CD4-positive, alpha-beta memory T cell (primary cell): ENCODE results near the gene KCNS1. TPM values are rescaled to one million over a fixed set of nuclear protein-coding genes. Genes with fewer than 3 reads are reported as not detected.

Experiments
- CTCF ChIA-PET: fragments of 350-600 bp; sonication (Branson Sonifier 250); formaldehyde crosslinking; loops from one replicate; lab custom pipeline; 2021; ENCODE audit warnings: inconsistent platforms; ENCODE audit not compliant: partially characterized antibody; lab: Charles Lee
- POLR2A ChIA-PET: fragments of 350-600 bp; sonication (Branson Sonifier 250); formaldehyde crosslinking; loops from one replicate; lab custom pipeline; 2021; ENCODE audit not compliant: partially characterized antibody; lab: Charles Lee
- DNase-seq, 5 donors: peaks; one replicate each; pipeline versions ENCODE4 v3.0.0 to v3.0.0-alpha.2; 2020 to 2022; ENCODE audit warnings: mixed read lengths in 1 of 5
- H3K27ac ChIP-seq: one replicate; pipeline ENCODE4 v1.7.0; 2013; ENCODE audit warnings: low read depth, low read length
- H3K27me3 ChIP-seq: 2 replicates; pipeline ENCODE4 v1.7.0; 2013; ENCODE audit warnings: mild to moderate bottlenecking, low read length, moderate library complexity; ENCODE audit not compliant: insufficient read depth
- H3K36me3 ChIP-seq: 2 replicates; pipeline ENCODE4 v1.7.0; 2013; ENCODE audit warnings: mild to moderate bottlenecking, low read length, moderate library complexity; ENCODE audit not compliant: insufficient read depth
- H3K4me1 ChIP-seq: 2 replicates; pipeline ENCODE4 v1.7.0; 2013; ENCODE audit warnings: mild to moderate bottlenecking, low read length, moderate library complexity; ENCODE audit not compliant: insufficient read depth
- H3K4me3 ChIP-seq, 2 donors: one replicate each; pipeline ENCODE4 v1.7.0; 2013; ENCODE audit warnings: low read length in 2 of 2, mild to moderate bottlenecking in 1 of 2
- H3K9me3 ChIP-seq, 2 donors: one replicate each; pipeline ENCODE4 v1.7.0; 2013; ENCODE audit warnings: low read length in 2 of 2, control low read depth in 1 of 2; ENCODE audit not compliant: control insufficient read depth in 1 of 2
- H3K27ac Mint-ChIP-seq, 7 donors: one replicate each; pipeline ENCODE4 v1.8.0; 2020 to 2021; ENCODE audit warnings: mixed read lengths in 7 of 7, mild to moderate bottlenecking in 6 of 7, inconsistent platforms in 3 of 7, moderate library complexity in 3 of 7
- H3K27me3 Mint-ChIP-seq, 2 donors: one replicate each; pipeline ENCODE4 v1.8.0; 2020 to 2021; ENCODE audit warnings: mixed read lengths in 2 of 2
- H3K36me3 Mint-ChIP-seq, 2 donors: one replicate each; pipeline ENCODE4 v1.8.0; 2020 to 2021; ENCODE audit warnings: mixed read lengths in 2 of 2, inconsistent platforms in 1 of 2, mild to moderate bottlenecking in 1 of 2
- H3K4me1 Mint-ChIP-seq, 4 donors: one replicate each; pipeline ENCODE4 v1.8.0; 2020 to 2021; ENCODE audit warnings: mixed read lengths in 4 of 4, mild to moderate bottlenecking in 1 of 4
- H3K4me3 Mint-ChIP-seq, 8 donors: one replicate each; pipeline ENCODE4 v1.8.0; 2020 to 2021; ENCODE audit warnings: mixed read lengths in 8 of 8, mild to moderate bottlenecking in 7 of 8, moderate library complexity in 6 of 8, inconsistent platforms in 3 of 8
- H3K9me3 Mint-ChIP-seq, 8 donors: one replicate each; pipeline ENCODE4 v1.8.0; 2020 to 2021; ENCODE audit warnings: mixed read lengths in 8 of 8, mild to moderate bottlenecking in 5 of 8, inconsistent platforms in 3 of 8, moderate library complexity in 1 of 8
- intact Hi-C: fragments of 100-400 bp; cut with micrococcal nuclease; formaldehyde crosslinking; loops from one replicate; pipeline ENCODE4 v1.15.1; 2023
- polyA plus RNA-seq, 2 donors: library from polyadenylated mRNA; unstranded; fragments of 300-500 nt; fragmentation: Illumina TruSeq; gene quantifications; one replicate each; pipeline ENCODE4 v1.2.3, GENCODE V29; 2021
- total RNA-seq, 2 experiments: library from RNA; stranded (reverse); gene quantifications; one replicate each; pipeline ENCODE4 v1.2.3, GENCODE V29; 2021

The KCNS1 gene
- total and polyA plus RNA-seq, 4 experiments from 2014 or later = 0.09 to 0.16 TPM; not detected in 2

DNA sequence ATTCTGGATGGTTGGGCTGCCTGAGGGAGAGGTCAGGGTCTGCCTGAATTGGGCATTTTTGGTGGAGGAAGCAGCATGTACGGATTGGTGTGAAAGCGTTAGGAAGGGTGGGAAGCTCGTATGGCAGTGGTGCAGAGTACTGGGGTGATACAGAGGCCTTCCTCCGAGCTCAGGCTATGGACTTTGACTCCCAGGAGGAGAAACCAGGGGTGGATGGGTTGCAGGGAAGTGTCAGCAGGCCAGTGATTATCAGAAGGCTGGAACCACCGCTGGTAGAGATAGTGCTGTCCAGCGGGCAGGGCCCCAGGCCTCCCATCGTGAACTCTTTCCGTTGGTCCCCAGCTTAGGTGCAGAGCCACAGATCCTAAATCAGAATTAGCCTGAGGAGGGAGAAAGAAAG lies 8.7 kb upstream of the KCNS1 start:
- intact Hi-C loops = no loop called here
- Mint-ChIP-seq H3K36me3 (no peaks in the 10 kb centered on the region), H3K4me1 (peaks cover 0 to 2% (median under 1%) of the 10 kb centered on the region in 4 donors), H3K4me3 (no peak overlapping the region), H3K27ac (no peak overlapping the region), H3K27me3 (peaks cover 0 to 6% of the 10 kb centered on the region in 2 donors), H3K9me3 (no peaks in the 10 kb centered on the region)
- Histone ChIP-seq H3K27me3 (no peaks in the 10 kb centered on the region), H3K4me3 (no peak overlapping the region), H3K9me3 (no peaks in the 10 kb centered on the region), H3K27ac (no peak overlapping the region), H3K36me3 (no peaks in the 10 kb centered on the region), H3K4me1 (no peaks in the 10 kb centered on the region)
- ChIA-PET POLR2A (no interaction called here), CTCF (interaction anchor here (2.0 to 5.8 kb wide), 2 partner anchors 14 to 65 kb away, joined by 6 to 32 read pairs; no protein-coding TSS in a partner anchor)
- DNase-seq = no peak

DNA sequence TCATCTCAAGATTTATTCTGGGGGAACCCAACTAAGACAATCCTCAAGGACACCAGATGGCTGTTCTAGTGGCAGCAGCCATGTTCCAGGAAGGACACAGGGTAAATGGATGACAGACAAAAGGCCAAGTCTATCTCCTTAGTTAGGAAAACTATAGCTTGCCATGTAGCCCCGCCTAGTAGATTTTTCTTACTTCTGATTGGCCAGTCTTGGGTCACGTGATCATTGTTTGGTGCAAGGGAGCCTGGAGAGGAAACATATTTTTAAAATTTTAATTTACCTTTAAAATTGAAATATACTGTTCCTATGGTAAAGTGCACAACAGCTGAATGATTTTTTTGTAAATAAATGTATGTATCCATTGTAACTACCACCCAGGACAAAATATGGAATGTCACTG lies 4.4 kb upstream of the KCNS1 start:
- ChIA-PET CTCF (interaction anchor here (0.6 to 4.4 kb wide), 3 partner anchors 10 to 666 kb away, joined by 3 to 31 read pairs (median 3); no protein-coding TSS in a partner anchor), POLR2A (no interaction called here)
- Histone ChIP-seq H3K9me3 (no peaks in the 10 kb centered on the region), H3K27me3 (peaks cover 13% of the 10 kb centered on the region), H3K36me3 (no peaks in the 10 kb centered on the region), H3K27ac (no peak overlapping the region), H3K4me3 (no peak overlapping the region), H3K4me1 (no peaks in the 10 kb centered on the region)
- Mint-ChIP-seq H3K9me3 (no peaks in the 10 kb centered on the region), H3K27me3 (peaks cover 11 to 17% of the 10 kb centered on the region in 2 donors), H3K27ac (no peak overlapping the region), H3K4me1 (peaks cover 0 to 3% (median 1%) of the 10 kb centered on the region in 4 donors), H3K4me3 (no peak overlapping the region), H3K36me3 (no peaks in the 10 kb centered on the region)
- DNase-seq = no peak
- intact Hi-C loops = no loop called here

DNA sequence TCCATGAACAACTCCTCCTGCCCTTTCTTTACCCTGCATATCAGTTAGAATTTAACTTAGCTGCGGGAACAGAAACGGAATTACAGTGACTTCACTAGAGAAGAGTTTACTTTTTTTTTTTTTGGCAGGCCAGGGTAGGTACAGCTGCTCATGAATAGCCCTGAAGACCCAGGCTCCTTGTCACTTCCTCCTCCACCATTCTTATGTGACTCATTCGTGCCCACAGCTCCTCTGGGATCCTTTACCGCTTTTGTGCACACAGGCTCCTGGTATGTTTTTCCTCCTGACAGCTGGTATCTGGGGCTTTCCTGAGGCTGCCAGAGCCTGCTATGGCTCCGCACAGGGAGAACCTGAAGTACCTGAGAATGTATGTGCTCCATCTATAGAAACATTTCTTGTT lies 3.9 kb upstream of the KCNS1 start:
- H3K36me3 Mint-ChIP-seq = no peaks in the 10 kb centered on the region
- Histone ChIP-seq H3K4me1 (no peaks in the 10 kb centered on the region), H3K27me3 (peaks cover 18% of the 10 kb centered on the region), H3K9me3 (no peaks in the 10 kb centered on the region), H3K27ac (no peak overlapping the region), H3K4me3 (no peak overlapping the region), H3K36me3 (no peaks in the 10 kb centered on the region)
- H3K27ac Mint-ChIP-seq = no peak overlapping the region
- no peaks in the 10 kb centered on the region for H3K9me3 Mint-ChIP-seq
- no peak overlapping the region for H3K4me3 Mint-ChIP-seq
- ChIA-PET CTCF (interaction anchor here (4.4 kb wide), 1 partner anchor 10 kb away, joined by 31 read pairs; no protein-coding TSS in a partner anchor), POLR2A (no interaction called here)
- intact Hi-C loops = no loop called here
- no peak for DNase-seq
- peaks cover 0 to 3% (median 1%) of the 10 kb centered on the region in 4 donors for H3K4me1 Mint-ChIP-seq
- peaks cover 16 to 22% of the 10 kb centered on the region in 2 donors for H3K27me3 Mint-ChIP-seq

DNA sequence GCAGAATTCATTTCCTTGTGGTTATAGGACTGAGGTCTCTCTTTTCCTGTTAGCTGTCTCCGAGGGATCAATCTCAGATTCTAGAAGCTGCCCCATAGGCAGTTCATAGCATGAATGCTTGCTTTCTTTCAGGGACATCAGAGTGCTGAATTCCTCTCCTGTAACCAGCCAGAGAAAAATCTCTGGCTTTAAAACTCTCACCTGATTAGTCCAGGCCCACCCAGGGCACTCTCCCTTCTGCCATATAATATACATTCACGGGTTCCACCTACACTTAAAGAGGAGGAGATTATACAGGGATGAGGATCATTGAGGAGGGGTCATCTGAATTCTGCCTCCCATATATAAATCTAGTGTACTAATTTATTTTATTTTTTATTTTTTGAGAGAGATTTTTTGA lies 2.1 kb upstream of the KCNS1 start:
- Histone ChIP-seq H3K4me3 (no peak overlapping the region), H3K36me3 (no peaks in the 10 kb centered on the region), H3K4me1 (peaks cover 3% of the 10 kb centered on the region), H3K27ac (no peak overlapping the region), H3K27me3 (peaks cover 27% of the 10 kb centered on the region), H3K9me3 (no peaks in the 10 kb centered on the region)
- Mint-ChIP-seq H3K4me1 (peaks cover 1 to 9% (median 6%) of the 10 kb centered on the region in 4 donors), H3K27me3 (peaks cover 24 to 33% of the 10 kb centered on the region in 2 donors), H3K27ac (no peak overlapping the region), H3K9me3 (no peaks in the 10 kb centered on the region), H3K36me3 (peaks cover 0 to 3% of the 10 kb centered on the region in 2 donors), H3K4me3 (no peak overlapping the region)
- intact Hi-C loops = no loop called here
- ChIA-PET POLR2A (no interaction called here), CTCF (interaction anchor here (0.7 to 1.7 kb wide), 2 partner anchors 9 to 59 kb away, joined by 3 to 6 read pairs; no protein-coding TSS in a partner anchor)
- DNase-seq = no peak

DNA sequence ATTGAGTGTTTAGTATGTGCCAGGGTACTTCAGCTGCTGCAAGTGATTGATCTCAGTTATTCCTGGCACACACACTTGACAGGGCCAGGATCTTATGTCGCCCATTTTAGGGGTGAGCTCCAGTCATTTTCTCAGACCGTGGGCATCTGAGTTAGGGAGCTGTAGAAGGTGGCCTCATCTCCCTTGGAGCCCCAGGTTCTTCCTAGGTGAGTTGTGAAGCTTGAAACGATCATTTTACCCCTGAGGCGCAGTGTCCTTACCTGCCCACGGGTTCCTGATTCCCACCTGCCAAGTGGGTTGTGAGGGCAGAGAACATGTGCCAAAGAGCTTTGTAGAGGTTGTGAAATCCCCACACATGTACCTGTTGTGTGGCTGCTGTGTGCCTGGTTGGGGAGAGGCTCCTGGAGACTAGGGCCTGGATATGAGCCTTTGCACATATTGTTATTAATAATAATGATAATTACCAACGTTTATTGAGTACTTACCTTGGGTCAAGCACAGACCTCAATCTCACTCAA lies 465 bp upstream of the KCNS1 start:
- DNase-seq = no peak
- Histone ChIP-seq H3K27ac (no peak overlapping the region), H3K4me1 (peaks cover 11% of the 10 kb centered on the region), H3K27me3 (peaks cover 35% of the 10 kb centered on the region), H3K4me3 (no peak overlapping the region), H3K9me3 (no peaks in the 10 kb centered on the region), H3K36me3 (no peaks in the 10 kb centered on the region)
- ChIA-PET CTCF (interaction anchor here (1.1 to 2.3 kb wide), 2 partner anchors 11 to 90 kb away, joined by 3 to 5 read pairs; no protein-coding TSS in a partner anchor), POLR2A (no interaction called here)
- Mint-ChIP-seq H3K4me1 (peaks cover 1 to 17% (median 9%) of the 10 kb centered on the region in 4 donors), H3K27me3 (peaks cover 34 to 46% of the 10 kb centered on the region in 2 donors), H3K4me3 (peak overlapping the region in 2 of 8 donors; percentile 57 to 69), H3K27ac (peak overlapping the region in 1 of 7 donors; percentile 27), H3K9me3 (peaks cover 0 to 6% (median 0%) of the 10 kb centered on the region in 8 donors), H3K36me3 (peaks cover 0 to 3% of the 10 kb centered on the region in 2 donors)
- intact Hi-C loops = no loop called here

DNA sequence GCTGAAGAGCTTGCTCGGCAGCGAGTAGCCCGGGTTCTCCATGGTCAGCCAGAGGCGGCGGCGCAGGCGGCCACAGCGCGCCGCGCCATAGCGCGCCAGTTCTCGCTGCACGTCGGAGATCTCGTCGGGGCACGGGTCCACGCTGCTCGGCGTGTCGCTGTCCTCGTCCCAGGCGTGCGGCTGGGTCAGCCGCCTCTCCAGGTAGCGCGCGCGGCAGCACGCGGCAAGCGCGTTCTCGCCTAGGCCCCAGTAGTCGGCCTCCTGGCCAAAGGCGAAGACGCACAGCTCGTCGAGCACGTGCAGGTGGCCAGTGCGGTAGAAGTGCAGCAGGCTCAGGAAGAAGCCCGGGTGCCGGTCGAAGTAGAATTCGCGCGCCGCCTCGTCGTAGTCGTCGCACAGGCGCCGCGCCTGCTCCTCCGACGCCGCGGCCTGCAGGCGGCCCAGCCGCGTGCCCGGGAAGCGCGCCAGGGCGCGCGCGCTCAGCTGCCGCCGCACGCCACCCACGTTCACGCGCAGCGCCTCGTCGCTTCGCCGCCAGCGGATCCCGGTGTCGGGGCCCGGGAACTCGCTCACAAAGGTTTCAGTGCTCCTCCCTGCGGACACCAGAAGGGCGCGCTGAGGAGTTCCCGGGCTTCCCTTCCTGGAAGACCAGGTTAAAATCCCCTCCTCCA lies 2.7 kb downstream of the KCNS1 start:
- H3K4me3 Mint-ChIP-seq = peak overlapping the region in 5 of 8 donors; percentile 13 to 65 (median 53)
- H3K27me3 Mint-ChIP-seq = peaks cover 34 to 46% of the 10 kb centered on the region in 2 donors
- H3K36me3 ChIP-seq = no peaks in the 10 kb centered on the region
- POLR2A ChIA-PET = interaction anchor here (1.9 kb wide), 1 partner anchor 87 kb away, joined by 4 read pairs; no protein-coding TSS in a partner anchor
- peak overlapping the region in 1 of 7 donors; percentile 67 for H3K27ac Mint-ChIP-seq
- peaks cover 11% of the 10 kb centered on the region for H3K4me1 ChIP-seq
- CTCF ChIA-PET = interaction anchor here (4.2 to 5.6 kb wide), 2 partner anchors 23 to 56 kb away, joined by 17 to 69 read pairs; no protein-coding TSS in a partner anchor
- DNase-seq = peak in 3 of 5 donors; percentile 28 to 32 (median 31)
- H3K4me3 ChIP-seq = no peak overlapping the region
- peaks cover 0 to 6% (median 0%) of the 10 kb centered on the region in 8 donors for H3K9me3 Mint-ChIP-seq
- H3K4me1 Mint-ChIP-seq = peaks cover 4 to 22% (median 13%) of the 10 kb centered on the region in 4 donors
- peaks cover 35% of the 10 kb centered on the region for H3K27me3 ChIP-seq
- no peaks in the 10 kb centered on the region for H3K9me3 ChIP-seq
- peaks cover 0 to 3% of the 10 kb centered on the region in 2 donors for H3K36me3 Mint-ChIP-seq
- intact Hi-C loops = no loop called here
- no peak overlapping the region for H3K27ac ChIP-seq
